ENCODE measurements around the gene KCNQ2. TPM values are rescaled to one million over a fixed set of nuclear protein-coding genes. Genes with fewer than 3 reads are reported as not detected.

KCNQ2 gene
- total RNA-seq, 1 experiment from 2014 or later: under 0.01 TPM

DNA sequence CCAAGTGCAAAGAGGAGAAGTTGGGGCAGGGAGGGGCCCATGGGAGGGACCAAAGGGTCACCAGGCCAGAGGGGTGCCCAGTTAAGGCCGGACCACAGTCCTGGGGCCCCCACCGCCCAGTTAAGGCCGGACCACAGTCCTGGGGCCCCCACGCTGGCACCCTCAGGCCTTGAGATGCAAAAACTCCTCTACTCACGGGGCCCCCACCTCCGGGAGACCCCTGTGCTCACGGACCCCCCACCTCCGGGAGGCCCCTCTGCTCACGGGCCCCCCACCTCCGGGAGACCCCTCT is 16.9 kb downstream of the KCNQ2 start:
- no peak for DNase-seq (ENCODE audit: low read depth)

DNA sequence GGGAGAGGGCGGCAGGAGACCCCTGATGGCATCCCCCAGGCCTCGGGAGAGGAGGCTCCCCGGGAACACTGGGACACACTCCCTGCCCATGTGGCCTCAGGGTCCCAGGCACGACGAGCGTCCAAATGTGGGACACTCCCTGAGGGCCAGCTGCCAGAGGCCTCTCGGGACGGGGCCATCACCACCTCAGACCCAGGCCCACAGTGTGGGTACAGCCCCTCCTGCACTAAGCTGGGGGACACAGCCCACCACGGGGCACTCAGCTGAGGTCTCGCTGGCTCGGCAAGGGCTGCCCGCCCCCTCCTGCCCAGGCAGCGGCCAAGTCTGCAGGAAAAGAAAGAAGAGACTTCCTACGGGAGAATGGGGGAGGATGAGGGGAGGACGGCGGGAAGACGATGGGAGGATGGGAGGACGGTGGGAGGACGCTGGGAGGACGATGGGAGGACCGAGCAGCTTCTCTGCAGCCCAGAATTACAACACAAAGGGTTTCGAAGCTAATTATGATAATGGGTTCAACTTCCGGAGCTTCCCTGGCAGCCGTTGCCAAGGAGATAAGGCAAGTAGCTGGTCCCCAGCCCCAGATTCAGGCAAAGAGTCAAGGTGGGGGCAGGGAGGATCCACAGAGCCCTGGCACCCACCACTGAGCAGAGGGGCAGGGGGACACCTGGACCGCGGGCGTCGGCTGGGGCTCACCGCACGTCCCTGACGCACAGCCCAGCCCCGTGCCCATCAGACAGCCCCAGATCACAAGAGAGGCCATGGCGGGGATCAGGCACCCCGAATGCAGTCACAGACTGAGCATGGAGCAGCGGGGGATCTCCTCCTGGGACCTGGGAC is 17.5 kb downstream of the KCNQ2 start:
- DNase-seq (ENCODE audit: low read depth): no peak

DNA sequence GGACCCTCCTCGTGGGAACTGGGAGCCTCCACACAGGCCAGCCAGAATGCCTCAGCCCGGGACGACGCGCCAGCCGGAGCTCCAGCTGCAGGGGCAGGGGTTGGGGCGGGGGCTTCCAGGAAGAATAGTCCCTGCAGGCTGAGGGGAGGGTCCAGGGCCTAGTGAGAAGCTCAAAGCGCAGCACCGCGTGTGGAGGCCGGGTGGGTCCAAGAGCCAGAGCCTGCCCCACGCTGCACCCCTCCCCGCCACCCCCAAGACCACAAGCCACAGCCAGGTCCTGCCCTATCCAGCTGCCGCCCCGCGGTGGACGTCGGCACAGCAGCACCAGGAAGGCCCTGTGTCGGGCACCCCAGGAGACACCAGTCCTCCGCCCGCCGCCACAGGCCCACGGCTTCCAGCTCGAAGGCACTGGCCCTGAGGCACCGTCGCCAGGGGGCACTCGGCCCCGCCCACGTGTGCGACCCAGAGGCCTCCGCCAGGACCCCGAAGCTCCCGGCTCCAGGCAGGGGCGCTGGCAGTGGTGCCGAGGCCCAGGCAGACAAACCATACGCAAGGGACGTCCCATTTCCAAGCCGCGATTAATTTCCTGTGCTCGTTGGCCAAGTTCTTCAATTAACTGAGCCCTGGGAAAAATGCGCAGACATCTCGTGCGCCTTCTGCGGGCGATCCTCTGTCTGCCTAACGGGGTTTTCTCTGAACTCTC is 19.5 kb downstream of the KCNQ2 start:
- DNase-seq (ENCODE audit: low read depth): no peak

DNA sequence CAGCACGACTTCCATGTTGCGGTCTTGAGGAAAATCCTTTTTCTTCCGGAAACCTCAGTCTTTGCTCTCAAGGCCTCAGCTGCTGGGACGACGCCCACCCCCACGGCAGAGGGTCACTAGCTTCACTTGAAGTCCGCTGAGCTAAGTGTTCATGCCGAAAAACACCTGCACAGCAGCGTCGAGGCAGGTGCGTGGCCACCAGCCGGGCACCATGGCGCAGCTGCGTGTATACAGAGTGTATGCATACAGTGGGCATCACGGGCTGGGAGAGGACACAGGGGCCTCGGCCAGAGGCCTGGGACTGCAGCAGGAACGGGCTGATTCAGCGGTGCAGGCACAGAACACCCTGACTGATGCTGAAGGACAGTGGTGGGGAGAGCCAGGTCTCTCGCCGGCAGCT is 20.1 kb downstream of the KCNQ2 start:
- no peak for DNase-seq (ENCODE audit: low read depth)

DNA sequence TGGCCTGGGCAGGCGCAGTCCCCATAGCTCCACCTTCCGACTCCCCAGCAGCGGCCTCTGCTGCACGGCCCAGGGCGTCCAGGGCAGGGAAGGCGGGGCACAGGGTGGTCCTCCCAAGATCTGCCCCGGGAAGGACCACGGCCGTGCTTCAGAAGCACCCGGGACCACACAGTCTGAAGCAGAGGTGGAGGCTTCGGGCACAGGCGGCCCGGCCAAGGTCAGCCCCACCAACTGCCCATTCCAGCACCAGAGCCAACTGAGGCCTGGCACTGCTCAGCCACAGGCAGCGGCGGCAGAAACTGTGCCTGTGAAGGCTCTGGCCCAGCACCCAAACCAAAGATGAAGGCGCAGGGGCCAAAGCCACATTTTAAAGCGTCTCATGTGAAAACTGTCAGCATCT is 20.6 kb downstream of the KCNQ2 start:
- DNase-seq (ENCODE audit: low read depth): no peak

DNA sequence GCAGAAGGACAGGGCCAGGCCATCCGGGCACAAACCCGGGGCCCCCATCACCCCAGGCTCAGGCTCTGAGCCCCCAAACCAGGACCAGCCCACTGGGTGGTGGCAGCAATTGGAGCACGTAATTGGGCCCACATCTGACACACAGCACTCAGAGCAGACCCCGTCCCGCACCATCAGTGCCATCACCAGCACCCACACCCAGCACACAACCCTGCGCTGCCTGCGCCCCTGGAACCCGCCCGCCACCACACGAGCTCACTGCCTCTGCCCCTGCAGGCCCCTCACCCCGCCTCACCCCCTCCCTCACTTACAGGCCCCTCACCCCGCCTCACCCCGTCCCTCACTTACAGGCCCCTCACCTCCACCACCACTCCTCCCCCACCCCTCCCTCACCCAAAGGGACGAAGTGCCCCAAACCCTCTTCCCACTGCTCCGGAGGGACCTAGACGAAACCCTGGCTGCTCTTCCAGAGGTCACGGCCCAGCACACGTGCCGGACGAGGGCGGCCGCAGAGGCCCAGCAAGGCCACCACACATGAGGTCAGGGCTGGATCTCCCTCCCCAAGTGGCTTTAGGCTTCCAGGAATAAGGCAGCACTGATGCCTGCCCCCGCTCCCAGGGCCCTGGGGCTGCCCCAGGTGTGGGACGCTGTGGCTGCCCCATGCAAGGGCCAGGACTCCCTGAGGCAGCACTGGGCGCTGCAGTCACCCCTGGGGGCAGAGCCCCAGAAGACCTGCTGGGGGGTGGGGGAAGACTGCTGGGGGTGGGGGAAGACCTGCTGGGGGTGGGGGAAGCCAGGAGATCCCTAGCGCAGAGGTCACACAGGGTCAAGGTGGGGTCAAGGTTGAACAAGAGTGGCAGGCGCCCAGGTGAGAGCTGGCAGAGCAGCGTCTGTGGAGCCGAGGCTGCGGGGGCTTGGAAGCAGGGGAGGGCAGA is 22.4 kb downstream of the KCNQ2 start:
- no peak for DNase-seq (ENCODE audit: low read depth)

DNA sequence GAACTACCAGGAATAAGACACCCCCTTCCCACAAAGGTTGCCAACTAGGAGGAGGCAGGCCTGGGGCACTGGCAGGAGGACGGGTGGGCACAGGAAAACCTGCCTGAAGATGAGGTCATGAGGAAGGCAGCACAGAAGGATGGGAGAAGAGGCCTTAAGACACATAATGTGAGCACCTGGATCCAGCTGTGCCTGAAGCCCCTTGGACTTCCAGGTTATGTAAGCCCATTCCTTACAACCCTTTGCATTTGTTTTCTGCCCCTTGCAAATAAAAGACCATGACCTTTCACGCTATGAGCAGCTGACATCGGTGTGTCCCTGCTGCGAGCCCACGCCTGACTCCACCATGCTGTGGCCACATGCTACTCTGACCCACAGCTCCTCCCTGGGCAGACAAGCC is 23.4 kb downstream of the KCNQ2 start:
- DNase-seq (ENCODE audit: low read depth): no peak

DNA sequence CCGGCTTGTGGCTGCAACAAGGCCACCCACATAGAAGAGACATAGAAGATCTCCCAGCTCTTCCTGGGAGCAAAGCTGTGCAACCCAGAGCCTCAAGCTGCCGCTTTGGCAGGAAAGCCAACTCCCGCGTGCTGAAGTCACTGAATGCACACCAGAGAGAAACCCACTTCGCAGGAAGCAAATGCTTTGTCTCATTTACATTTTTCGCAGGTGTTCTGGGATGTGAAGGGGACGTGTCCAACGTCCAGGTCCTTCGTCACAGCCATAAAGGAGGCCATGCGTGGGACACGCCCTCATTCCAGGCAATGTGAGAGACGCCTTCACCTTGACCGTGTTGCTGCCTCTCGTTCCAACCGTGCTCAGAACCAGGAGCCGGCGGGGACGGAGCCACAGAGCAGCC is 24.4 kb downstream of the KCNQ2 start:
- no peak for DNase-seq (ENCODE audit: low read depth)

DNA sequence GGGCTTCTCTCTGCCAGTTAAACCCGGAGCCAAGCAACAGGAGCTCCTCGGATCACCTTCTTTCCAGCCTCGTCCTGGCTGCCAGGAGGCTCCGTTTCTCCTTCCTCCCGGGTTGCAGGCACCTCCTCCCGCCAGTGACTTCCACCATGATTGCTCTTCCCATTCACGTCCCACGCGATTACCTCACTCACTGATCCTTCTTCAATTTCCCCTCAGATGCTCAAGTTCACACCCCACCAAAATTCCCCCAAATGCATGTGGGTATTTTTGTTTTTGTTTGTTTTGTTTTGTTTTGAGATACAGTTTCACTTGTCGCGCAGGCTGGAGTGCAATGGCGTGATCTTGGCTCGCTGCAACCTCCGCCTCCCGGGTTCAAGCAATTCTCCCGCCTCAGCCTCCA is 25.1 kb downstream of the KCNQ2 start:
- DNase-seq (ENCODE audit: low read depth): no peak

DNA sequence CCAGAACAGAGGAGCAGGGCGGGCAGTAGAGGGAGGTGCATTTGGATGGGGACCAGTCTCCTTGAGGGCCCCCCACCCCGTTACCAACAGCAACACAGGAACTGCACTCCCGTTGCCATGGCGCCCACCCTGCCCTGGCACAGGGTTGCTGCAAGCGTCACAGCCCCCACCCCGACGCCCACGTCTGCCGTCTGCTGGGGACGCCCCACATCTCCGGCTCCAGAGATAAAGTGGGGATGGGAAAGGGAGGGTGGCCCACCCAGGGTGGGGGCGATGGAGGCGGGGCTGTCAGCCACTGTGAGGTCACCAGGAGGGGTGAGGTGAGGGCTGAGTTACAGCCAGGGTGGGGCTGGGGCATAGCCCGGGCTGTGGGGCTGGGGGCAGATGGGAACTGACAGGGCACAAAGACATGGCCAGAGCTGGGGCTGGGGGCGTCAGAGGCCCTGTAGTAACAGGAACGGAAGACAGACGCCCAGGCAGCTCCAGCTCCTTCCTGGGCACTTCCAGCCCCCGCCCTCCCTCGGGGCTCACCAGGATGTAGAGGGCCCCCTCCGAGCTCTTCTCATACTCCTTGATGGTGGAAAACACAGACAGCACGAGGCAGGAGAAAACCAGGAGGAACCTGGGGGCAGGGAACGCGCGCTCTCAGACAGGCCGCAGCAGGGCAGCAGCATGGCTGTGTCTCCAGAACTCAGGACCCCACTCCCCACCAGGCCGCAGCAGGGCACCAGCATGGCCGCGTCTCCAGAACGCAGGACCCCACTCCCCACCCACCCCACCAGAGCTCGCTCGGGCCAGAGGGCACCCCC is 26.0 kb downstream of the KCNQ2 start:
- DNase-seq (ENCODE audit: low read depth): no peak

DNA sequence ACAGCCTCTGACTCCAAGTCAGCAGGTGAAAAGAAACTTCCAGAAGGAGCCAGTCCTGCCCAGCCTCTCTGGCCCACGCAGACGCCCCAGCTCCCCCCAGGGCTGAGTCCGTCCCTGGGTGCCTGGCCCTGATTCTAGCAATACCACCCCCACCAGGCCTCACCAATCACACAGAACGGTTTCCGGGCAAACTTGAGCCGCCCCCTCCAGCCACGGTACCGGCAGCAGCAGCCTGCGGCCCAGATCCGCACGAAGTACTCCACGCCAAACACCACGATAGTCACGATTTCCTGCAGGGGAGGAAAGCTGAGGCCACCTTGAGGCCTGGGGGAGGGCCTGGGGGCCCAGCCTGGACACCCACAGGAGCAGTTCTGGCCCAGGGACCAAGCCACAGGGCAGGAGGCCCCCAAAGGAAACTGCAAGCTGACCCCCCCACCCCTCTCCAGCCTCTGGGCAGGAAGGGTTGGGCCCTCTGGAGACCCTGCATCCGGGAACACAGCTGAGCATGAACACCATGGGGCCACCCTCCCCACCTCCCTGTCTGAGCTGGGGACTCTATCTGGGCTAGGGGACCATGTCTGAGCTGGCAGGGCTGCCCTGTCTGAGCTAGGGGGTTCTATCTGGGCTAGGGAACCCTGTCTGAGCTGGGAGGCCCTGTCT is 27.2 kb downstream of the KCNQ2 start:
- DNase-seq (ENCODE audit: low read depth): no peak

DNA sequence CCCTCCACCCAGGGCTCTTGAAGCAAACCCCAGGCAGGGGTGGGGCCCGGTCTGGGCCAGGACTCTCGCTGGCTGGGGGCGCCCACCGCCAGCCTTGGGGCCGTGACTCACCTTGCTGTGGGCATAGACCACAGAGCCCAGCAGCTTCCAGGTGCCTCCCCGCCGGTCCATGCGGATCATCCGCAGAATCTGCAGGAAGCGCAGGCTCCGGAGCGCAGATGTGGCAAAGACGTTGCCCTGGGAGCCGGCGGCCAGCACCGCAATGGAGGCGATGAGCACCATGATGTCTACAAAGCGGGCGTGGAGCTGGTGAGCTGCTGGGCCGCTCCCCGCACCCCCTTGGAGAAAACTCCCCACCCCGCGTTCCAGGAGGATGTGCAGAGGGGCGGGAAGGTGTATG is 27.9 kb downstream of the KCNQ2 start:
- DNase-seq (ENCODE audit: low read depth): no peak

DNA sequence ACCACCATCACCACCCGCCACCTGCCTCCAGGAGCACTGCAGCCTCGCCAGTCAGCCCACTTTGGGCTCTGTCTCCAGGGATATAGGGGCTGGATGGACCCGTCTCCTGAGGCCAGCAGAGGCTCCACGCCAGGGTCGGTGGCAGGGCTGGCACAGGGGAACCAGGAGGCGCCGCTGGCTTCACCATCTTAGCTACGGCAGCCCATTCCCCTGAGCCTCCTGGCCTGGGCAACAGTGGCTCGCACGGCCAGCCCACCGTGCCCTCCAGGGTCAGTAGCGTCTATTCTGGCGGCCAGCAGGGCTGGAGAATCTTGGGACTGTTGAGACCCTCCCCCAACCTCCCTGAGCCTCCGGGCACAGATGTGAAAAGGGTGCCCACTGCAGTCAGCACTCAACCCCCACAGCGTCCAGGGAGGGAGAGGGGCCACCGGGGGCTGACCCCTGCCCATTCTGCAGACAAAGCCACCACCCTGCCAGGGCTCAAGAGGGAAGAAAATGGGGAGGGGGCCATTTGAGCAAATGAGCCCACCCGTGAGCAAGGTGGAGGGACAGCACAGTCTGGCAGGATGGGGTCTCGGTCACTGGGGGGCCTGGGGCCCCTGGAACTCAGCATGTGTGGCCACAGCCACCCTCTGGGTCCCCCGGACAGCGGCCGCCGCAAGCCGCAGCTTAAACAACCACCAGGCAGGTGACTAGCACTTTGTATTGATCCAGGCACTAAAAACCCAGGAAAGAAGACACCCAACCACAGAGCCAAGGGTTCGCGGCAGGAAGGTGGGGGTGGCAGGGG is 28.7 kb downstream of the KCNQ2 start:
- DNase-seq (ENCODE audit: low read depth): no peak

DNA sequence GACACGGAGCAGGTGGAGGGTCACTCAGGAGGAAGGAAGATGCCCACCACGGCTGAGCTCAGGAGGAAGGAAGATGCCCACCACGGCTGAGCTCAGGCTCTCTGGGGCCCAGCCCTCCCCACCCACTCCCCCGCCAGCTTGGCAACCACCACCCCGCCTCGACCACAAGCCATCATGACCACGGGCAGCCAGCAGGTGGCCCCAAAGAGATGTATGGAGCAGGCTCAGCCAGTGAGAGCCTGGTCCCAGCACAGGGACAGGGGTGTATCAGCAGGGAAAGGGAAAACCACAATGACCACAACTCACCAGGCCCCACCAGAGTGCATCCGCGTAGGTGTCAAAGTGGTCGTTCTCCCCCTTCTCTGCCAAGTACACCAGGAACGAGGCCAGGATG is 30.4 kb downstream of the KCNQ2 start:
- peak; percentile 25 for DNase-seq (ENCODE audit: low read depth)

DNA sequence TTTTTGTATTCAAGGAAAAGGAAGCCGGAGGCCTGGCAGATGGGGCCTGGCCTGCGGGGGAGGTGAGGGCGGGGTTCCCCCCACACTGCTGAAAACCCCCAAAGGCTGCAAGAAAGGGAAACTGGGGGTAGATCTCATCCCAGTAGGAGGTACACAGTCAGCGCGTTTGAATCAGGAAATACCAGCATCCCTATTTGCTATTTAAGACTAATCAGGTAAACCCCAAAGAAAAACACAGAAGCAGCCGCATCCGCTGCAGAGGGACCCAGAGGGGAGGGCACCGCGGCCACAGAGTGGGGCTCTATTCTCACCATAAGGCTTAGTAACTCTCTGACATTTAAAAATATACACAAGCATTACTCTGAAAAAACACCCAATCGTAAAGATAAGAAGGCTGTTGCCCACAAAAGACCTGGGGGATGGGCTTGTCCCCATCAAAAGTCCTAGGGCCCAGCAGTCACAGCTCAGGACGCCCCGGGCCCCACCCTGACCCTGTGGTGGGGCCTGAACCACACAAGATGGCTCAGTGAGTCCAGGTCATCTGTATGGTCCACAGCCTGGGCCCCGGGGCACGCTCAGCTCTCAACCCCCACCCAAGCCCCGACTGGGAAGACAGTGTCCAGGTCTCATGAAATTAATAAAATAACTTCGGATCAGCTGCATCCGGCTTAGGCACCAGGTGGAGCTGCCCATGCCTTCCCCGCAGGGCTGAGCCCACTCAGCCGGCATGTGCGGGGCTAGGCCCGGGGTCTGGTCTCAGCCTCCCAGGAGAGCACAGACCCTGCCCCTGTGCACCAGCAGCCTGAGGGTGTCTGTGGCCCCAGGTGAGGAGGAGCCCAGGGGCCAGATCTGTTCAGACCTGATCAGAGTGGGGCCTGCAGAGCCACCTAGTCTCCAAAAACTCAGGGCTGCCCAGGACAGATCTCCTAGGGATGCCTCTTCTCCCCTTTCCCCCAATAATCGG is 31.0 kb downstream of the KCNQ2 start:
- DNase-seq (ENCODE audit: low read depth): no peak

DNA sequence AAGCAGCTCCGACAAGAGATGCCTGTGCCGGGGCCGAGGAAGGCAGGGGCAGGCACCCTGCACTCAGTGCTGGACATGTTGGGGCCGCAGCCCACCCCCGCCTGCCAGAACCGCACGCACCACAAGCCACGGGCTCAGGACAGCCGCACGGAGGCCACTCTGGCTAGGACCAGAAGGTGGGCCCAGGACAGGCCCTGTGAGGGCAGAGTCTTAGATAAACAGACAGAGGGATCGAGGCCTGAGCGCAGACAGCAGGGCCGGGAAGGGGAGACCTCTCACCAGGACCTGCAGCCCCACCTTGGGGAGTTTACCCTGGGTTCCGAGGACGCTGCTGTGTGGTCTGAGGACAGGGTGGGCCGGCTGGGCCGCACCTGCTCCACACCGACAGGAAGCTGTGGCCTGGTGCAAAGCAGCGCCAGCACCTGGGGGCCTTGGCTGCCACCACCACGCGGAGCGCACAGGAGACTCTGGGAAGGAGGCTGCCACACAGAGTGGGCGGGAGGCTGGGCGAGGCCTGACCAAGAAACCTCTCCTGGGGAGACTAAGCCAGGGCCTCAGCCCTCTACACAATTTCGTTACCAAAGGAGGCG is 32.0 kb downstream of the KCNQ2 start:
- no peak for DNase-seq (ENCODE audit: low read depth)

DNA sequence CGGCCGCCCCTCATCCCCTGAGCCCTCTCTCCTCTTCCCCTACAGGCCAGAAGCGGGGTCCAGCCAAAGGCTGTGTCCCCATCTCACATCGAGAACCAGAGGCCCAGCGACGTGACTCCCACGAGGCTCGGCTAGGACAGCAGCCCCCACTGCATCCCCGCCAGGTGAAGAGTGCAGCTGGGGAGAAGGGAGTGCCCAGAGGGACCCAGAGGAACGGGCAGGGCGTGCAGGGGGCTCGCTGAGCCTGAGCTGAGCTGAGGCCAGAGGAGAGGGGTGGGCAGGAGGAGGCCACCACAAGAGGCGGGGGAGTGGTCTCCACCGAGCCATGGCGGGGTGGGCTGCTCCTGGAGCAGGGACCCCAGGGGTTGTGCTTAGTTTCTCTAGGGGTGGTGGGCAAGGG is 32.6 kb downstream of the KCNQ2 start:
- no peak for DNase-seq (ENCODE audit: low read depth)

DNA sequence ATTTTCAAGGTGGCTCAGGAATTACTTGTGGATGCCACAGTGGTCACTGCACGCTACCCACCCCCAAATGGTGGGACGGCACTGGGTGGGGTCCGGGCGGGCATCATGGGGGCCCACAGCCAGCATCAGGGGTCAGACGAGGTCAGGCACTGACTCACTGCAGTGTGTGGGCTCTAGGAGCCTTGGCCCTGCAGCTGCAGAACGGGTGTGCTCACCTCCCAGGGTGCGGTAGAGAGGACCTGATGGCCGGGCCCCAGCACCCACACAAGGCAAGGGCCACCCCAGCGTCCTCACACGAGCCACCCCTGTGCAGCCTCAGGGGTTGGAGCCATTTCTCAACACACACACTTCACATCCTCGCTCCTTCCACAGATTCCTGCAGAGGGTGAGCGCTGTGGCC is 34.3 kb downstream of the KCNQ2 start:
- DNase-seq (ENCODE audit: low read depth): no peak

All from HT1080 (cell line).